NT2/D1 (cell line): ENCODE data around the gene BCKDK.
A peak's percentile ranks its signal among the peaks of the same experiment; 100 is the strongest.

Experiments
- DNase-seq: peaks from one replicate; pipeline ENCODE4 v3.0.0-alpha.2; 2011; ENCODE audit warnings: low read depth, low spot score
- H3K27me3 ChIP-seq: 2 replicates; pipeline ENCODE4 v1.6.0; 2011; ENCODE audit warnings: mild to moderate bottlenecking; ENCODE audit not compliant: insufficient read length, insufficient read depth
- H3K36me3 ChIP-seq: 2 replicates; pipeline ENCODE4 v1.6.1; 2011; ENCODE audit warnings: mild to moderate bottlenecking, low read length, mixed read lengths; ENCODE audit not compliant: insufficient read depth, insufficient read length
- H3K4me1 ChIP-seq: 2 replicates; pipeline ENCODE4 v1.5.1; 2011; ENCODE audit not compliant: insufficient read depth, insufficient read length
- H3K4me3 ChIP-seq: 2 replicates; pipeline ENCODE4 v1.5.1; 2011; ENCODE audit warnings: low read depth; ENCODE audit not compliant: insufficient read length
- H3K9ac ChIP-seq: 2 replicates; pipeline ENCODE4 v1.6.0; 2011; ENCODE audit warnings: low read depth; ENCODE audit not compliant: insufficient read length
- H3K9me3 ChIP-seq: 2 replicates; pipeline ENCODE4 v1.5.1; 2011; ENCODE audit warnings: mild to moderate bottlenecking, low read length; ENCODE audit not compliant: insufficient read depth
- SUZ12 ChIP-seq: IDR thresholded peaks from 2 replicates; pipeline ENCODE4 v1.6.1; 2011; ENCODE audit not compliant: insufficient read length, insufficient read depth; ENCODE audit errors: extremely low read depth
- YY1 ChIP-seq: IDR thresholded peaks from 2 replicates; pipeline ENCODE4 v1.6.1; 2011; ENCODE audit not compliant: insufficient read length, insufficient read depth
- ZNF274 ChIP-seq: IDR thresholded peaks from 2 replicates; pipeline ENCODE4 v1.6.1; 2011; ENCODE audit warnings: mild to moderate bottlenecking, low read depth, low read length

BCKDK gene

DNA sequence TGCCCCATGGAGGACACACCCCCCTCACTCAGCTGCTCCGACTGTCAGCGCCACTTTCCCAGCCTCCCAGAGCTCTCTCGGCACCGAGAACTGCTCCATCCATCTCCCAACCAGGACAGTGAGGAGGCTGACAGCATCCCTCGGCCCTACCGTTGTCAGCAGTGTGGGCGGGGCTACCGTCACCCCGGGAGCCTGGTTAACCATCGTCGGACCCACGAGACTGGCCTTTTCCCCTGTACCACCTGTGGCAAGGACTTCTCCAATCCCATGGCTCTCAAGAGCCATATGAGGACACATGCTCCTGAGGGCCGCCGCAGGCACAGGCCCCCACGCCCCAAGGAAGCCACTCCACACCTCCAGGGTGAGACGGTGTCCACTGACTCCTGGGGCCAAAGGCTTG lies 31.9 kb upstream of the BCKDK start:
- Histone ChIP-seq H3K27me3 (no peaks in the 10 kb centered on the region), H3K36me3 (peaks cover 58% of the 10 kb centered on the region), H3K4me1 (peaks cover 6% of the 10 kb centered on the region), H3K4me3 (no peak overlapping the region), H3K9ac (no peak overlapping the region), H3K9me3 (no peaks in the 10 kb centered on the region)
- TF ChIP-seq ZNF274: no peak
- no peak for DNase-seq

- Histone ChIP-seq H3K9ac (no peak overlapping the region), H3K9me3 (no peaks in the 10 kb centered on the region), H3K27me3 (no peaks in the 10 kb centered on the region), H3K4me3 (no peak overlapping the region), H3K4me1 (peaks cover 6% of the 10 kb centered on the region), H3K36me3 (peaks cover 65% of the 10 kb centered on the region)
- TF ChIP-seq ZNF274: no peak
- no peak for TF ChIP-seq SUZ12
- TF ChIP-seq YY1: no peak
- no peak for DNase-seq
Measured at GRCh38 chr16:31077024-31077423, 31.2 kb upstream of the BCKDK start.

- Histone ChIP-seq H3K9me3 (no peaks in the 10 kb centered on the region), H3K36me3 (peaks cover 72% of the 10 kb centered on the region), H3K4me3 (no peak overlapping the region), H3K27me3 (no peaks in the 10 kb centered on the region), H3K9ac (no peak overlapping the region), H3K4me1 (peaks cover 6% of the 10 kb centered on the region)
- TF ChIP-seq YY1 (no peak), ZNF274 (no peak), SUZ12 (no peak)
- no peak for DNase-seq
Measured at GRCh38 chr16:31077592-31078396, 30.4 kb upstream of the BCKDK start.

GRCh38 chr16:31078597-31079341 lies 29.4 kb upstream of the BCKDK start:
- Histone ChIP-seq H3K36me3 (peaks cover 82% of the 10 kb centered on the region), H3K4me1 (peaks cover 6% of the 10 kb centered on the region), H3K9ac (no peak overlapping the region), H3K4me3 (no peak overlapping the region), H3K9me3 (no peaks in the 10 kb centered on the region), H3K27me3 (no peaks in the 10 kb centered on the region)
- TF ChIP-seq ZNF274 (no peak), YY1 (no peak), SUZ12 (no peak)
- DNase-seq: no peak

DNA sequence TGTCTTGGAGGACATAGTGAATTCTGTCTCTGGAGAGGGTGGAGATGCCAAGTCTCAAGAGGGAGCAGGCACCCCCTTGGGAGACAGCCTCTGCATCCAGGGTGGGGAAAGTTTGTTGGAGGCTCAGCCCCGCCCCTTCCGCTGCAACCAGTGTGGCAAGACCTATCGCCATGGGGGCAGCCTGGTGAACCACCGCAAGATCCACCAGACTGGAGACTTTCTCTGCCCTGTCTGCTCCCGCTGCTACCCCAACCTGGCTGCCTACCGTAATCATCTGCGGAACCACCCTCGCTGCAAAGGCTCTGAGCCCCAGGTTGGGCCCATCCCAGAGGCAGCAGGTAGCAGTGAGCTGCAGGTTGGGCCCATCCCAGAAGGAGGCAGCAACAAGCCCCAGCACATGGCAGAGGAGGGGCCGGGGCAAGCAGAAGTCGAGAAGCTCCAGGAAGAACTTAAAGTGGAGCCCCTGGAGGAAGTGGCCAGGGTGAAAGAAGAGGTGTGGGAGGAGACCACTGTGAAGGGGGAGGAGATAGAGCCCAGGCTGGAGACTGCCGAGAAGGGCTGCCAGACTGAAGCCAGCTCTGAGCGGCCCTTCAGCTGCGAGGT lies 28.7 kb upstream of the BCKDK start:
- Histone ChIP-seq H3K36me3 (peaks cover 89% of the 10 kb centered on the region), H3K27me3 (no peaks in the 10 kb centered on the region), H3K9ac (peak overlapping the region; percentile 27), H3K9me3 (no peaks in the 10 kb centered on the region), H3K4me1 (peaks cover 6% of the 10 kb centered on the region), H3K4me3 (no peak overlapping the region)
- TF ChIP-seq YY1 (no peak), SUZ12 (no peak), ZNF274 (no peak)
- no peak for DNase-seq

- Histone ChIP-seq H3K4me3 (no peak overlapping the region), H3K27me3 (no peaks in the 10 kb centered on the region), H3K9ac (no peak overlapping the region), H3K4me1 (peaks cover 6% of the 10 kb centered on the region), H3K36me3 (peaks cover 96% of the 10 kb centered on the region), H3K9me3 (no peaks in the 10 kb centered on the region)
- TF ChIP-seq SUZ12: no peak
- TF ChIP-seq YY1: no peak
- TF ChIP-seq ZNF274: no peak
- DNase-seq: no peak
Measured at GRCh38 chr16:31080035-31080629, 28.1 kb upstream of the BCKDK start.
